GM21825 (cell line): Measurements from ENCODE around the gene SYS1.

ENCODE experiments used
- ATAC-seq: cut with Tn5 transposase; IDR thresholded peaks from one replicate; pipeline ENCODE4 v1.9.1; 2021; ENCODE audit warnings: mild to moderate bottlenecking, moderate library complexity; ENCODE audit not compliant: unreplicated experiment

The SYS1 gene

GRCh38 chr20:45355209-45356084 is 7.5 kb upstream of the SYS1 start:
- ATAC-seq: no peak

- ATAC-seq: no peak
Observed at GRCh38 chr20:45358282-45359068, 4.5 kb upstream of the SYS1 start.

GRCh38 chr20:45359069-45359405 is 3.9 kb upstream of the SYS1 start:
- ATAC-seq: no peak

- no peak for ATAC-seq
Observed at GRCh38 chr20:45359406-45360148, 3.4 kb upstream of the SYS1 start.

GRCh38 chr20:45361793-45362192 is 1.2 kb upstream of the SYS1 start:
- ATAC-seq: no peak

- no peak for ATAC-seq
Observed at GRCh38 chr20:45363611-45364492, 896 bp downstream of the SYS1 start.

- ATAC-seq: no peak
Observed at GRCh38 chr20:45365444-45365970, 2.6 kb downstream of the SYS1 start.

GRCh38 chr20:45366192-45366591 is 3.2 kb downstream of the SYS1 start:
- ATAC-seq: no peak

GRCh38 chr20:45366631-45367030 is 3.7 kb downstream of the SYS1 start:
- no peak for ATAC-seq

GRCh38 chr20:45367126-45367525 is 4.2 kb downstream of the SYS1 start:
- ATAC-seq: no peak

- peak; percentile 63 for ATAC-seq
Observed at GRCh38 chr20:45368221-45368980, 5.4 kb downstream of the SYS1 start.

GRCh38 chr20:45370571-45371160 is 7.7 kb downstream of the SYS1 start:
- no peak for ATAC-seq

GRCh38 chr20:45372241-45372640 is 9.3 kb downstream of the SYS1 start:
- no peak for ATAC-seq

GRCh38 chr20:45372646-45373352 is 9.8 kb downstream of the SYS1 start:
- no peak for ATAC-seq

GRCh38 chr20:45373353-45374100 is 10.6 kb downstream of the SYS1 start:
- ATAC-seq: peak; percentile 61

GRCh38 chr20:45374101-45374467 is 11.1 kb downstream of the SYS1 start:
- no peak for ATAC-seq

- ATAC-seq: no peak
Observed at GRCh38 chr20:45374966-45375365, 12.0 kb downstream of the SYS1 start.

- no peak for ATAC-seq
Observed at GRCh38 chr20:45377269-45377668, 14.3 kb downstream of the SYS1 start.
